Central memory CD8-positive, alpha-beta T cell (primary cell): Measurements from ENCODE around the gene CADM2.

ENCODE experiments used
- ATAC-seq: fragments of 150-1000 bp; cut with Tn5 transposase; replicated peaks from 2 replicates; pipeline ENCODE4 v1.10.0; 2022; ENCODE audit warnings: mild to moderate bottlenecking, moderate FRiP score, moderate number of reproducible peaks; ENCODE audit not compliant: poor library complexity, severe bottlenecking; ENCODE audit errors: extremely low read depth
- DNase-seq, 2 donors: peaks; one replicate each; pipeline ENCODE4 v3.0.0; 2021; ENCODE audit warnings: low spot score in 2 of 2
- H3K27ac Mint-ChIP-seq: one replicate; pipeline ENCODE4 v1.8.0; 2022; ENCODE audit warnings: low read depth, mild to moderate bottlenecking, moderate library complexity, mixed read lengths
- H3K27me3 Mint-ChIP-seq: one replicate; pipeline ENCODE4 v1.8.0; 2022; ENCODE audit warnings: mixed read lengths
- H3K36me3 Mint-ChIP-seq: one replicate; pipeline ENCODE4 v1.8.0; 2022; ENCODE audit warnings: mild to moderate bottlenecking, moderate library complexity, mixed read lengths; ENCODE audit not compliant: insufficient read depth
- H3K4me1 Mint-ChIP-seq: one replicate; pipeline ENCODE4 v1.8.0; 2022; ENCODE audit warnings: mixed read lengths
- H3K4me3 Mint-ChIP-seq: one replicate; pipeline ENCODE4 v1.8.0; 2022; ENCODE audit warnings: mild to moderate bottlenecking, moderate library complexity, mixed read lengths
- H3K9me3 Mint-ChIP-seq: one replicate; pipeline ENCODE4 v1.8.0; 2022; ENCODE audit warnings: mixed read lengths

The CADM2 gene

DNA sequence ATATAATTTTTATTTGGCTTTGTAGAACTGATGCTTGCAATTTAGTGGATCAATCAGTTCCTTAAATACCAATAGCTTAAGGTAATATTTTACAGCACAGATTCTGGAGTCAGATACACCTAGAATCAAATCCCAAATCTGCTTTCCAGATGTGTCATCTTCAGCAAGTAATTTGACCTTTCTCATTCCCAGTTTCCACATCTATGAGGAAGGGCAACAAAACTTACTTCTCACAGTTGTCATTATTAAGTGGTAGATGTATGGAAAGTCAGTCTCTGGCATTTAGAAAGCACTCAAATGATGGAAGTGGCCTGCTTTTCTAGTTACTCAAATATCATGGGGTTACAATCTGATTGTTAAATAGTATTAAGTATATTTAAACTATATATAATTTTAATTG lies 767.0 kb downstream of the CADM2 start:
- H3K4me1 Mint-ChIP-seq, result no peaks in the 10 kb centered on the region
- peaks cover 9% of the 10 kb centered on the region for H3K9me3 Mint-ChIP-seq
- H3K36me3 Mint-ChIP-seq, result no peaks in the 10 kb centered on the region
- H3K4me3 Mint-ChIP-seq, result no peak overlapping the region
- H3K27me3 Mint-ChIP-seq, result no peaks in the 10 kb centered on the region
- ATAC-seq (no peak), DNase-seq (no peak)
- no peak overlapping the region for H3K27ac Mint-ChIP-seq

DNA sequence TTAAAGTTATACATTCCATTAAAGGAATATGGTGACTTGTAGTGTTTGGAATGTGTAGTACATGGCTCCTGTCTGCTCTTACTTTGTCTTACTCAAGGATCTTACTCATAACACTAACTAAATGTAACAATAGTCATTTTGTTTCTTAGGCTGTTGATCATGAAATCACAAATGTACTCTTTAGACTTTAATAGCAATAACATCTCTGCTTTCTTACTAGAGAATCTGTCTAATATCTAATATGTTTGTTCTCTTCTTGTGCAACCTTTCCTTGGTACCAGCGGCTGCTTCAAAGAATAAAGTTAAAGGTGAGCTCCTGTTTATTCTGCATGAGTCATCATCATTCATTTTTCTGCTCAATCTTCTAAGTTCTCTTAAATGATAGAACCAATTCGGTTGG lies 767.5 kb downstream of the CADM2 start:
- H3K27me3 Mint-ChIP-seq, result no peaks in the 10 kb centered on the region
- ATAC-seq (no peak), DNase-seq (no peak)

DNA sequence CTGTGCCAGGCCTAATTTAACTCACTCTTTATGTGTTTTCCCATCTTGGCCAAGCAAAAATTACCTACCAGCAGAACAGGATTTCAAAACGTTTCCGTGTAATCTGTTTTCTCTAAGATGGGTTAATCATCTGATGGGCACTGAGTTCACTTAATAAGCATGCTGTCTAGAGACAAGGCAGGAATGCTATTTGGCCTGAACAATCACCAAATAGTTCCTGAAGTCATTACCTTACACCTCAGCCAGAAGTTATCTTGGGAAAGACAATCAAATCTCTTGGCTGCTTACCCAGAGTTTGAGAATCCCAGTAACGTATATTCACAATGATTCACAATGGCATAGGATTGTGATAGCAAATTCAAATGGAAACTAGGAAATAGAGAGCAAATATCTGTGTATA lies 779.1 kb downstream of the CADM2 start:
- H3K4me1 Mint-ChIP-seq, result no peaks in the 10 kb centered on the region
- H3K36me3 Mint-ChIP-seq, result no peaks in the 10 kb centered on the region
- no peak overlapping the region for H3K27ac Mint-ChIP-seq
- DNase-seq (no peak), ATAC-seq (no peak)
- H3K9me3 Mint-ChIP-seq, result peaks cover 29% of the 10 kb centered on the region
- no peaks in the 10 kb centered on the region for H3K27me3 Mint-ChIP-seq
- no peak overlapping the region for H3K4me3 Mint-ChIP-seq

More for the DNA sequence above, 767.5 kb downstream of the CADM2 start:
- Mint-ChIP-seq H3K36me3 (no peaks in the 10 kb centered on the region), H3K4me3 (no peak overlapping the region), H3K9me3 (peaks cover 9% of the 10 kb centered on the region), H3K27ac (no peak overlapping the region), H3K4me1 (no peaks in the 10 kb centered on the region)

DNA sequence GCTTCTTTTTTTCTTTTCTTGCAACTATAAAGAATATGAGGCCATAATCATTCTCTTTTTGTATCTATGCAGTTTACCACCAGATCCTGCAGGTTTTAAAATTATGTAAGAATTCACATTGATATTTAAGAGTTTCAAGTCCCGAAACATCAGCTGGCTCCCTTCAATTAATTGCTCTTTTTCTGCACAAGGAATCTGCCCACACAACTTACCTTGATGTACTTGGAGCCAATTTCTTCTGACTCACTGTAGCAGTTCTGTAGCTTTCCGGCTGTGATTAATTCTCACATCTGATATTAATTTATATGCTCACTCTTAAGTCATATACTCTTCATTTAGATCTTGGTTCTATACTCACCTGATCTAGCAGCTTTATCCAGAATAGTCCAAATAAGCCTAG lies 781.8 kb downstream of the CADM2 start:
- H3K4me1 Mint-ChIP-seq, result no peaks in the 10 kb centered on the region
- no peak overlapping the region for H3K4me3 Mint-ChIP-seq
- H3K36me3 Mint-ChIP-seq, result no peaks in the 10 kb centered on the region
- DNase-seq (no peak), ATAC-seq (no peak)
- peaks cover 33% of the 10 kb centered on the region for H3K9me3 Mint-ChIP-seq
- no peaks in the 10 kb centered on the region for H3K27me3 Mint-ChIP-seq
- H3K27ac Mint-ChIP-seq, result no peak overlapping the region

DNA sequence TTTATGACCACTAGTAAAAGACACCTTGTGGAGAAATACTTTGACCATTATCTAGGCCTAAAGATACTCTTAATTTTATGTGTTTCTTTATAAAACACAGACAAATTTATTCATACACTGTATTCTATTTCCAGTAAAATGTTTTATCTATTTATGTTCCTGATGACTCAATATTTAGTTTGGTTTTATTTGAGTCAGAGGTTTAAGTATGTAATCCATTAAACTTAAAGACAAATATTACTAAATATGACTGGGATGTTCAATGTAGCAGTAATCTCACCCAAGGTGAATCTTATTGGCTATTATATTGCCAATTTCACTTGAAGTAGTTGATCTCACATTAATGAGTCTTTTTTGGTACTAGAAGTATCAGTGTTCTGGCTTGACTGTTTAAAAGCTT lies 799.7 kb downstream of the CADM2 start:
- Mint-ChIP-seq H3K4me1 (no peaks in the 10 kb centered on the region), H3K27ac (no peak overlapping the region), H3K9me3 (peaks cover 25% of the 10 kb centered on the region), H3K27me3 (no peaks in the 10 kb centered on the region), H3K4me3 (no peak overlapping the region), H3K36me3 (no peaks in the 10 kb centered on the region)
- ATAC-seq (no peak), DNase-seq (no peak)

DNA sequence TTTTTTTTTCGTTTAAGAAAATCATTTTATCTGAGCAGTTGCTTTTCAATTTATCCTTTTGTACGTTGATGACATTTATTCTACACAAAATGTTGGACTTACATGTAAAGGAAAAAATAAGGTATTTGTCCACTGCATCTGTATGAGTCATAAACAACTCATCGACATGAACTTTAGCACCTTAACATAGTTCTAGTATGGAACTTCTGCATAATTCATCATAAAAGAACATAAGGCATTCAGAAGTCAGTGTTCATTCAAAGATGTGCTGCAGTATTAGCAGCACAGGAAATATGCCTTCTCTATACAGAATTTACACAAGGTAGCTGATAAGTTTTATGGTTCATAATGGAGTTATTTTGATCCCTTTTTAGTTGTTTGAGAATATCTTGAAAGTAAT lies 801.6 kb downstream of the CADM2 start:
- DNase-seq (no peak), ATAC-seq (no peak)
- Mint-ChIP-seq H3K27ac (no peak overlapping the region), H3K4me3 (no peak overlapping the region), H3K4me1 (no peaks in the 10 kb centered on the region), H3K27me3 (no peaks in the 10 kb centered on the region), H3K9me3 (peaks cover 19% of the 10 kb centered on the region), H3K36me3 (no peaks in the 10 kb centered on the region)

DNA sequence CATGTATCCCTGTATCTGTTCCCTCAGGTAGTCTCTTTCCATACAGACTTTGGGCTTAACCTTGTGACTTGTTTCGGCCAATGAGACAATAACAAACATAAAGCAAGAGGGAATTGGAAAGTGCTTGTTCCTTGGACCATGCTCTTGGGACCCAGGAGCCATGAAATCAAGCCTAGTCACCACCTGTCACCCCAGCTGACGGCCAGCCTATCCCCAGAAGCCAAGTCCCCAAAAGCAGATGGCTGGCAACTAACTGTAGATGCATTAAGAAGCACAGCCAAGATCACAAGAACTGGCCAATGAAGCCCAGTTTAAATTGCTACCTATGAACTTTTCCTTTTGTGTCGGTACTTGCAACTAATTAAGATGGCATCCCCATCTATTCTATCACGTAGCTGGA lies 822.0 kb downstream of the CADM2 start:
- no peak overlapping the region for H3K27ac Mint-ChIP-seq
- H3K27me3 Mint-ChIP-seq, result no peaks in the 10 kb centered on the region
- DNase-seq, result no peak
- no peaks in the 10 kb centered on the region for H3K4me1 Mint-ChIP-seq
- no peak for ATAC-seq
- peaks cover 15% of the 10 kb centered on the region for H3K9me3 Mint-ChIP-seq
- H3K36me3 Mint-ChIP-seq, result no peaks in the 10 kb centered on the region
- no peak overlapping the region for H3K4me3 Mint-ChIP-seq

DNA sequence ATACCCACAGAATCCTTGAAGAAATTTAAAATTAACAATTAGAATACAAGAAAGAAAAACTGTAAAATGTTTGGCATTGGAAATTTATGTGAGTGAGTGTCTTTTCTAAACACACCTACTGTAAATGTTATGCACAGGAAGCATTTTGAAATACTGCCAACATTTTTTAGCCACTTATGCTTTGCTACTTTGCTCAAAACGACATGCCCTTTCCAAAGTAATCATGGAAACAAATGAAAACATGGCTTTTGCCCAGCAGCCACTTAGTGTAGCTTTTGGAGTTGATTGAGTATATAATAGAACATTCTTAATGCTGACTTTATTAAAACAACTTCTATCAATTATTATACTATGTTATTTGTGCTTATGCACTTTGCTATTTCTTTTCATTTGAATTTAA lies 823.0 kb downstream of the CADM2 start:
- Mint-ChIP-seq H3K9me3 (peaks cover 15% of the 10 kb centered on the region), H3K4me1 (no peaks in the 10 kb centered on the region), H3K27ac (no peak overlapping the region), H3K4me3 (no peak overlapping the region), H3K36me3 (no peaks in the 10 kb centered on the region), H3K27me3 (no peaks in the 10 kb centered on the region)
- ATAC-seq (no peak), DNase-seq (no peak)

DNA sequence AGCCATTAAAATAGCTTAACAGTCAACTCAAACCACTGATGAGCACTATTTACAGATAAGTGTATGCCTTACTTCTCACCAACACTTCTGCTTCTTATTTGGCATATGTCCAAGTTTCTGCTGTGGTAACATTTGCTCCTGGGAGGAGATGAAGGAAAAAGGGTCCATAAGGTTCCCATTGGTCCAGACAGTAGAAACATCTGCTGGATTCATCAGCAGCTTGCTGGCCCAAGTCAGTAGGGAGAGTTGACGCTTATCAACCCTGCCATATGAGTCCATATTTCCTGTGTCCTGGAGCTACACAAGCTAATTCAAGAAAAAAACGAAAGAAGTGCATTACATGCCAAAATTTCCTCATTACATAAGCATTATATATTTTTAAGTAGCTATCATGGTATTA lies 824.5 kb downstream of the CADM2 start:
- H3K9me3 Mint-ChIP-seq, result peaks cover 10% of the 10 kb centered on the region
- H3K27me3 Mint-ChIP-seq, result no peaks in the 10 kb centered on the region
- H3K36me3 Mint-ChIP-seq, result no peaks in the 10 kb centered on the region
- no peaks in the 10 kb centered on the region for H3K4me1 Mint-ChIP-seq
- H3K27ac Mint-ChIP-seq, result no peak overlapping the region
- no peak for ATAC-seq
- no peak overlapping the region for H3K4me3 Mint-ChIP-seq
- no peak for DNase-seq

DNA sequence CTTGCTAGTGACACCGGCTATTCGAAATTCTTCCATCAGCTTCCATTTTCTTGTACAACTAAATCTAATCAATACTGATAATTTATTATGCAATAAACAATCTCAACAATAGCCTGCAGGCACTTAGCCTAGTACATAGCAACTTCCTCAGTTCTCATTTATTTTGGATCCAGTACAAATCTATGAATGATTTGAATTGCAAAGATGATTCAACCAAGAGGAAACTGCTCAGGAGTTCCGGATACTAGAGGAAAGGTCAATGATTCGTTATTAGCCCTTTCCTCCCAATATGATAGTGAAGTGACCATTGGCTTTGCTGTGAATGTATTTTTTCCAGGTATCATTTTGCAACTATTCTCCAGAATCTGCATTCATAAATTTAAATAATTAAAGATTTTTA lies 827.0 kb downstream of the CADM2 start:
- Mint-ChIP-seq H3K4me1 (no peaks in the 10 kb centered on the region), H3K4me3 (no peak overlapping the region), H3K27me3 (no peaks in the 10 kb centered on the region), H3K27ac (no peak overlapping the region), H3K9me3 (no peaks in the 10 kb centered on the region), H3K36me3 (no peaks in the 10 kb centered on the region)
- no peak for ATAC-seq
- DNase-seq, result no peak

DNA sequence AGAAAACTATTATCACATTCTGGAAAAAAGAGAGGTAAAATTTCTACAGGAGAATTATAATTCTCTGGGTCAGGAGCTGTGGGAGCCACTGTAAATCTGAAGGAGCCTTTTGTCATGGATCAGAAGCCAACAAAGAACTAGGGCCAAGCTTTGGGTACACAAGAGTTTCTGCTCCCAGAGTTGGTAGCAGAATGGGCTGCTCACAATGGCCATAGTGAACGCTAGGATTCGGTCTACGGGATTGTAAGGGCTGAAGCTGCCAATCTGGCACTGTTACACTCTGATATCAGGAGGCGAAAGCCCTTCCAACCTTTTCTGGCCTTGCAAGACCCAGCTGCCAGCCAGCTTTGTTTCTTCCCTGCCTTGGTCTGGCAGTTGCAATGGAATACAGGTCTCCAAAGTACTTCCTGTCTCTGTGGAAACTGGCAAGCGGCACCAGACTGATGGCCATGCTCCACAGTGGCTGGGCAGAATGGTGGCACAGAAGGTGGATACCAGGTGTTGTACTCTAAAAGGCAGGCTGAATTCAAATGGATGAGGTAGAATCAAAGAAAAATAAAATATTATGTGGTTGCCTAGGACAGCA lies 831.7 kb downstream of the CADM2 start:
- DNase-seq, result no peak
- ATAC-seq, result no peak
- Mint-ChIP-seq H3K4me3 (no peak overlapping the region), H3K27me3 (no peaks in the 10 kb centered on the region), H3K36me3 (no peaks in the 10 kb centered on the region), H3K9me3 (peaks cover 23% of the 10 kb centered on the region), H3K4me1 (no peaks in the 10 kb centered on the region), H3K27ac (no peak overlapping the region)

DNA sequence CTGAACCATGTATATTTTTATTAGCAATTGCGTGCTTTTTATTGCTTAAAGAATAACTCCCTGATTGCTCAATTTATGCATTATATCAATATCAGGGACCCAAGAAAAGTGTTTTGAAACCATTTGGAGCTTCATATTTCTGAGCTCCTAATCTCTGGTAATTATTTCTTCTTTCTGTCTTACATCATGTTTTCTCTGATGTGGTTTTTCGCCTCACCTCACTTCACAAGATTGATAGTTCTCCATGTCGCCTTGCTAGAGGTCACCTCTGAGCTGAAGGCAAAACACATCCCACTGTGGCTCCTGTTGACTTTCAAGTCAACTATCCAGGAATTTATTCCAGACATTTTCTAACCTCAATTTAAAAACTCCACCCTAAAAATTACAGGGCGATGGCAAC lies 837.4 kb downstream of the CADM2 start:
- no peaks in the 10 kb centered on the region for H3K4me1 Mint-ChIP-seq
- H3K9me3 Mint-ChIP-seq, result peaks cover 22% of the 10 kb centered on the region
- no peak overlapping the region for H3K4me3 Mint-ChIP-seq
- ATAC-seq (no peak), DNase-seq (no peak)
- no peaks in the 10 kb centered on the region for H3K36me3 Mint-ChIP-seq
- no peaks in the 10 kb centered on the region for H3K27me3 Mint-ChIP-seq
- no peak overlapping the region for H3K27ac Mint-ChIP-seq

DNA sequence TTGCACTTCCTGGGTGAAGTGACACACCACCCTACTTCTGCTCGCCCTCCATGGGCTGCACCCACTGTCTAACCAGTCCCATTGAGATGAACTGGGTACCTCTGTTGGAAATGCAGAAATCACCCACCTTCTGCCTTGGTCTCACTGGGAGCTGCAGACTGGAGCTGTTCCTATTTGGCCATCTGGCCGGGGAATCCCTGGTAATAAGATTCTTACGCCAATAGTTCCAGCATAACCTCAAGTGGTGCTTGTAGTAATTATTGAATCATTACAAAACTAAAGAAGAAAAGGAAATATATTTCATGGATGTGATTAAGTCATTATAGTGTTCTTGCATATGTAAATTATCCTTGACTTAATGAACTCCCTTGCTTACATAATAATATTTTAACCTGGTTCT lies 841.9 kb downstream of the CADM2 start:
- Mint-ChIP-seq H3K4me3 (no peak overlapping the region), H3K36me3 (no peaks in the 10 kb centered on the region), H3K4me1 (no peaks in the 10 kb centered on the region), H3K27ac (no peak overlapping the region), H3K27me3 (no peaks in the 10 kb centered on the region), H3K9me3 (peaks cover 6% of the 10 kb centered on the region)
- DNase-seq, result no peak
- no peak for ATAC-seq

DNA sequence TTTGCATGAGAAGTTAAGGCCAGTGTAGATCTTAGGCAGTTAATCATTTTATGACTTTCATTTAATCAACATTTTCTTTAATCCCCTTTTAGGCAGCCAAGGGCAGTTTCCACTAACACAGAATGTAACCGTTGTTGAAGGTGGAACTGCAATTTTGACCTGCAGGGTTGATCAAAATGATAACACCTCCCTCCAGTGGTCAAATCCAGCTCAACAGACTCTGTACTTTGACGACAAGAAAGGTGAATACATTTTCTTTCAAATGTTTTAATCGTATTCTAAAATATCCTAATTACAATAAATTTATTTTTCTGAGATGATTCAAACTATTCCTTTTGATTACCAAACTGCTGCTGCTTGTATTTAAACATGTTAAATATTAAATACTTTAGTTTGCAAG lies 843.2 kb downstream of the CADM2 start:
- Mint-ChIP-seq H3K36me3 (peaks cover 2% of the 10 kb centered on the region), H3K9me3 (peaks cover 11% of the 10 kb centered on the region), H3K4me3 (no peak overlapping the region), H3K27me3 (no peaks in the 10 kb centered on the region), H3K4me1 (no peaks in the 10 kb centered on the region), H3K27ac (no peak overlapping the region)
- ATAC-seq (no peak), DNase-seq (no peak)
